ENCODE measurements around the gene TSHR. TPM values are rescaled to one million over a fixed set of nuclear protein-coding genes. Genes with fewer than 3 reads are reported as not detected.

Gene TSHR
- total RNA-seq, 1 donor from 2014 or later, result not detected

GRCh38 chr14:81066672-81067071, 111.3 kb downstream of the TSHR start:
- no peaks in the 10 kb centered on the region for H3K36me3 Mint-ChIP-seq (ENCODE audit: low read depth, unreplicated experiment)
- H3K4me2 ChIP-seq (ENCODE audit: low read length), result no peak overlapping the region
- peak; percentile 8 for DNase-seq (ENCODE audit: low read depth)

GRCh38 chr14:81067156-81067555, 111.7 kb downstream of the TSHR start:
- Histone ChIP-seq H3K27ac (ENCODE audit: low read depth, low read length) (no peak overlapping the region), H3K4me1 (ENCODE audit: insufficient read depth, low read length) (no peaks in the 10 kb centered on the region), H3K79me2 (ENCODE audit: insufficient read depth, low read length) (no peaks in the 10 kb centered on the region), H3K27me3 (ENCODE audit: insufficient read depth, low read length) (no peaks in the 10 kb centered on the region), H4K20me1 (ENCODE audit: insufficient read depth, low read length) (no peaks in the 10 kb centered on the region), H3K4me3 (ENCODE audit: insufficient read depth, low read depth, low read length) (no peak overlapping the region), H3K36me3 (ENCODE audit: insufficient read depth, low read length) (no peaks in the 10 kb centered on the region), H2AFZ (ENCODE audit: low read depth, low read length) (no peak overlapping the region), H3K4me2 (ENCODE audit: low read length) (no peak overlapping the region), H3K9me3 (ENCODE audit: insufficient read depth, low read depth, low read length) (no peaks in the 10 kb centered on the region), H3K9ac (ENCODE audit: low read length) (no peak overlapping the region)
- TF ChIP-seq EZH2 (IDR thresholded peaks at IDR 0.05; ENCODE audit: insufficient read depth, low read length) (no peak), CTCF (IDR thresholded peaks at IDR 0.05; ENCODE audit: insufficient read depth, low read depth, low read length) (no peak)
- Mint-ChIP-seq H3K4me3 (ENCODE audit: unreplicated experiment) (no peak overlapping the region), H3K9me3 (ENCODE audit: unreplicated experiment) (peaks cover 6% of the 10 kb centered on the region), H3K27me3 (ENCODE audit: low read depth, unreplicated experiment) (no peaks in the 10 kb centered on the region), H3K4me1 (ENCODE audit: low read depth, unreplicated experiment) (peaks cover 2% of the 10 kb centered on the region), H3K27ac (ENCODE audit: unreplicated experiment) (no peak overlapping the region), H3K36me3 (ENCODE audit: low read depth, unreplicated experiment) (no peaks in the 10 kb centered on the region)
- FAIRE-seq (no peak), DNase-seq (ENCODE audit: low read depth) (no peak)

More at GRCh38 chr14:81066672-81067071, 111.3 kb downstream of the TSHR start:
- no peaks in the 10 kb centered on the region for H3K27me3 Mint-ChIP-seq (ENCODE audit: low read depth, unreplicated experiment)
- H3K4me1 Mint-ChIP-seq (ENCODE audit: low read depth, unreplicated experiment), result peaks cover 2% of the 10 kb centered on the region
- TF ChIP-seq CTCF (IDR thresholded peaks at IDR 0.05; ENCODE audit: insufficient read depth, low read depth, low read length) (no peak), EZH2 (IDR thresholded peaks at IDR 0.05; ENCODE audit: insufficient read depth, low read length) (no peak)
- no peaks in the 10 kb centered on the region for H3K4me1 ChIP-seq (ENCODE audit: insufficient read depth, low read length)
- no peaks in the 10 kb centered on the region for H3K36me3 ChIP-seq (ENCODE audit: insufficient read depth, low read length)
- H3K27ac ChIP-seq (ENCODE audit: low read depth, low read length), result no peak overlapping the region
- no peak overlapping the region for H3K4me3 ChIP-seq (ENCODE audit: insufficient read depth, low read depth, low read length)
- peak; percentile 32 for FAIRE-seq
- no peak overlapping the region for H3K27ac Mint-ChIP-seq (ENCODE audit: unreplicated experiment)
- H3K9ac ChIP-seq (ENCODE audit: low read length), result no peak overlapping the region
- H2AFZ ChIP-seq (ENCODE audit: low read depth, low read length), result no peak overlapping the region
- H3K9me3 Mint-ChIP-seq (ENCODE audit: unreplicated experiment), result peaks cover 6% of the 10 kb centered on the region
- no peaks in the 10 kb centered on the region for H3K27me3 ChIP-seq (ENCODE audit: insufficient read depth, low read length)
- no peaks in the 10 kb centered on the region for H3K79me2 ChIP-seq (ENCODE audit: insufficient read depth, low read length)
- no peak overlapping the region for H3K4me3 Mint-ChIP-seq (ENCODE audit: unreplicated experiment)
- no peaks in the 10 kb centered on the region for H4K20me1 ChIP-seq (ENCODE audit: insufficient read depth, low read length)
- no peaks in the 10 kb centered on the region for H3K9me3 ChIP-seq (ENCODE audit: insufficient read depth, low read depth, low read length)

GRCh38 chr14:81068176-81068782, 112.9 kb downstream of the TSHR start:
- no peak for FAIRE-seq
- Histone ChIP-seq H3K79me2 (ENCODE audit: insufficient read depth, low read length) (no peaks in the 10 kb centered on the region), H2AFZ (ENCODE audit: low read depth, low read length) (no peak overlapping the region), H3K36me3 (ENCODE audit: insufficient read depth, low read length) (no peaks in the 10 kb centered on the region), H3K9ac (ENCODE audit: low read length) (no peak overlapping the region), H3K27me3 (ENCODE audit: insufficient read depth, low read length) (no peaks in the 10 kb centered on the region), H3K27ac (ENCODE audit: low read depth, low read length) (no peak overlapping the region), H3K9me3 (ENCODE audit: insufficient read depth, low read depth, low read length) (no peaks in the 10 kb centered on the region), H4K20me1 (ENCODE audit: insufficient read depth, low read length) (no peaks in the 10 kb centered on the region), H3K4me2 (ENCODE audit: low read length) (no peak overlapping the region), H3K4me3 (ENCODE audit: insufficient read depth, low read depth, low read length) (no peak overlapping the region), H3K4me1 (ENCODE audit: insufficient read depth, low read length) (no peaks in the 10 kb centered on the region)
- DNase-seq (ENCODE audit: low read depth), result no peak
- Mint-ChIP-seq H3K27ac (ENCODE audit: unreplicated experiment) (no peak overlapping the region), H3K27me3 (ENCODE audit: low read depth, unreplicated experiment) (no peaks in the 10 kb centered on the region), H3K36me3 (ENCODE audit: low read depth, unreplicated experiment) (no peaks in the 10 kb centered on the region), H3K4me1 (ENCODE audit: low read depth, unreplicated experiment) (peaks cover 2% of the 10 kb centered on the region), H3K4me3 (ENCODE audit: unreplicated experiment) (no peak overlapping the region), H3K9me3 (ENCODE audit: unreplicated experiment) (peaks cover 6% of the 10 kb centered on the region)
- no peak for TF ChIP-seq EZH2 (IDR thresholded peaks at IDR 0.05; ENCODE audit: insufficient read depth, low read length)
- TF ChIP-seq CTCF (IDR thresholded peaks at IDR 0.05; ENCODE audit: insufficient read depth, low read depth, low read length), result no peak

Data from astrocyte (in vitro differentiated cells and primary cell).